ENCODE measurements around the gene PARN. TPM values are rescaled to one million over a fixed set of nuclear protein-coding genes. Genes with fewer than 3 reads are reported as not detected.

Gene PARN
- total and polyA plus RNA-seq, 2 of the 4 experiments (the other 2 are of a cell fraction), result 24.6 to 25.1 TPM

GRCh38 chr16:14632693-14633569 is 2.9 kb upstream of the PARN start, which contains the start of gene BFAR:
BFAR (plus strand) TSS chr16:14632951; CDS start chr16:14644347, 11,396 bp downstream.
- Histone ChIP-seq H3K56ac (ENCODE audit: extremely low read depth, insufficient read depth, low read length) (peak within 1 kb of the TSS; percentile 81), H2BK120ac (ENCODE audit: low read depth, low read length) (peak within 1 kb of the TSS; percentile 32; the same call in 1 of the 2 replicates), H2AK9ac (replicated peaks; ENCODE audit: low read depth, low read length, poor library complexity) (peak within 1 kb of the TSS; percentile 85), H2AK5ac (ENCODE audit: low read depth, low read length) (peak within 1 kb of the TSS; percentile 96), H3K4ac (ENCODE audit: low read depth, low read length) (peak within 1 kb of the TSS; percentile 97), H3K4me1 (ENCODE audit: control insufficient read depth, insufficient read depth, low read length) (peaks cover 6% of the 10 kb centered on the region), H3K18ac (ENCODE audit: low read depth, low read length) (peak within 1 kb of the TSS; percentile 69), H4K20me1 (ENCODE audit: insufficient read depth, low read length) (peaks cover 34% of the 10 kb centered on the region), H3K14ac (replicated peaks; ENCODE audit: low read depth, low read length) (peak within 1 kb of the TSS; percentile 96), H3K27ac (ENCODE audit: insufficient read depth, low read length) (peak within 1 kb of the TSS; percentile 86), H4K5ac (ENCODE audit: low read depth, low read length) (peak within 1 kb of the TSS; percentile 93), H3K36me3 (ENCODE audit: control insufficient read depth, insufficient read depth, low read length) (peaks cover under 1% of the 10 kb centered on the region), H4K8ac (ENCODE audit: low read depth in 2 of 2, low read length in 2 of 2) (peak within 1 kb of the TSS; percentile 91 to 98), H3K23ac (ENCODE audit: low read depth, low read length) (peak within 1 kb of the TSS; percentile 93), H3K9me1 (ENCODE audit: insufficient read depth, low read length) (no peaks in the 10 kb centered on the region; the same call in 1 of the 2 replicates), H4K91ac (ENCODE audit: insufficient read depth, low read depth, low read length) (peak within 1 kb of the TSS; percentile 83), H3K79me1 (ENCODE audit: low read depth in 1 of 2, low read length in 2 of 2) (peaks cover 18 to 52% of the 10 kb centered on the region in 2 experiments), H3K27me3 (ENCODE audit: control insufficient read depth, insufficient read depth, low read length) (no peaks in the 10 kb centered on the region), H3K9ac (ENCODE audit: low read depth, low read length) (peak within 1 kb of the TSS; percentile 84), H2BK20ac (ENCODE audit: low read depth, low read length) (no peak within 1 kb of the TSS), H3K4me3 (ENCODE audit: insufficient read depth, low read depth, low read length) (peak within 1 kb of the TSS; percentile 79), H3K4me2 (ENCODE audit: low read depth, low read length) (peak within 1 kb of the TSS; percentile 96), H3K9me3 (ENCODE audit: control insufficient read depth, insufficient read depth, low read length) (no peaks in the 10 kb centered on the region), H2AFZ (replicated peaks; ENCODE audit: low read length, poor library complexity) (peak within 1 kb of the TSS; percentile 92), H2BK5ac (ENCODE audit: low read depth, low read length, poor library complexity, severe bottlenecking) (peak within 1 kb of the TSS; percentile 77), H2BK15ac (ENCODE audit: low read depth, low read length) (peak within 1 kb of the TSS; percentile 13; the same call in 1 of the 3 replicates)
- TF ChIP-seq POLR2A (IDR thresholded peaks at IDR 0.05; ENCODE audit: low read depth, low read length) (peak; percentile 99), CEBPB (IDR thresholded peaks at IDR 0.05; ENCODE audit: low read depth, low read length) (peak; percentile 61), NFE2L2 (IDR thresholded peaks at IDR 0.05; ENCODE audit: low read depth, low read length) (no peak), ELK1 (IDR thresholded peaks at IDR 0.05; ENCODE audit: borderline replicate concordance, low read depth, low read length) (no peak), RFX5 (IDR thresholded peaks at IDR 0.05; ENCODE audit: low read depth, low read length) (no peak), BHLHE40 (IDR thresholded peaks at IDR 0.05; ENCODE audit: low read depth, low read length) (peak; percentile 77), MAZ (IDR thresholded peaks at IDR 0.05; ENCODE audit: borderline replicate concordance, low read depth, low read length) (peak; percentile 83; the same call in 1 of the 2 replicates), MXI1 (IDR thresholded peaks at IDR 0.05; ENCODE audit: borderline replicate concordance, low read depth, low read length) (0 out of 2 replicates have a peak, but pooled peaks have one; percentile 18), USF2 (IDR thresholded peaks at IDR 0.05; ENCODE audit: low read depth, low read length) (peak; percentile 85)
- TF ChIP-seq, protein P1, sequence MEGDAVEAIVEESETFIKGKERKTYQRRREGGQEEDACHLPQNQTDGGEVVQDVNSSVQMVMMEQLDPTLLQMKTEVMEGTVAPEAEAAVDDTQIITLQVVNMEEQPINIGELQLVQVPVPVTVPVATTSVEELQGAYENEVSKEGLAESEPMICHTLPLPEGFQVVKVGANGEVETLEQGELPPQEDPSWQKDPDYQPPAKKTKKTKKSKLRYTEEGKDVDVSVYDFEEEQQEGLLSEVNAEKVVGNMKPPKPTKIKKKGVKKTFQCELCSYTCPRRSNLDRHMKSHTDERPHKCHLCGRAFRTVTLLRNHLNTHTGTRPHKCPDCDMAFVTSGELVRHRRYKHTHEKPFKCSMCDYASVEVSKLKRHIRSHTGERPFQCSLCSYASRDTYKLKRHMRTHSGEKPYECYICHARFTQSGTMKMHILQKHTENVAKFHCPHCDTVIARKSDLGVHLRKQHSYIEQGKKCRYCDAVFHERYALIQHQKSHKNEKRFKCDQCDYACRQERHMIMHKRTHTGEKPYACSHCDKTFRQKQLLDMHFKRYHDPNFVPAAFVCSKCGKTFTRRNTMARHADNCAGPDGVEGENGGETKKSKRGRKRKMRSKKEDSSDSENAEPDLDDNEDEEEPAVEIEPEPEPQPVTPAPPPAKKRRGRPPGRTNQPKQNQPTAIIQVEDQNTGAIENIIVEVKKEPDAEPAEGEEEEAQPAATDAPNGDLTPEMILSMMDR (conservative IDR thresholded peaks at IDR 0.05; ENCODE audit: low read depth, low read length), result no peak
- no TSS peak for BruUV-seq (replicated peaks)
- CTCF ChIA-PET, result no interaction called here
- in situ Hi-C loops (cut with MboI; ENCODE audit: low sequenced_read_pairs), result loop anchor here (25.0 kb wide), 1 partner anchor 329 kb away; no protein-coding TSS in a partner anchor
- ATAC-seq (ENCODE audit: low read depth) (peak; percentile 78), DNase-seq (peak; percentile 93)
- POLR2A ChIA-PET (ENCODE audit: unreplicated experiment), result no interaction called here
- WGBS, 2 experiments (ENCODE audit: extremely low coverage in 2 of 2, insufficient read length in 1 of 2), result 1% methylated on average over 21 of the region's 69 CpGs; no CpG with 5 or more reads in 1 of the 2 experiments
- dilution Hi-C loops (cut with HindIII; ENCODE audit: low sequenced_read_pairs, unreplicated experiment), result no loop called here
- intact Hi-C loops (cut with micrococcal nuclease), result no loop called here
